DND-41 (cell line): ENCODE data around the gene TOR1B.

Experiments
- CTCF ChIP-seq: IDR thresholded peaks from 2 replicates; pipeline ENCODE4 v1.5.1; 2012; ENCODE audit warnings: borderline replicate concordance, low read length, moderate library complexity, mild to moderate bottlenecking; ENCODE audit not compliant: poor library complexity, severe bottlenecking; ENCODE audit errors: extremely low read depth
- EZH2 ChIP-seq: IDR thresholded peaks from 3 replicates; pipeline ENCODE4 v1.6.1; 2012; ENCODE audit warnings: borderline replicate concordance, low read depth, mild to moderate bottlenecking, moderate library complexity, low read length, inconsistent platforms; ENCODE audit not compliant: severe bottlenecking

- TF ChIP-seq CTCF (no peak), EZH2 (no peak)
Observed at GRCh38 chr9:129838707-129839259, 35.8 kb downstream of the TOR1B start.
